Activated naive CD4-positive, alpha-beta T cell treated with anti-CD3 and anti-CD28 coated beads for 36 hours (primary cell): ENCODE results near the gene ZNF845. TPM values are rescaled to one million over a fixed set of nuclear protein-coding genes. Genes with fewer than 3 reads are reported as not detected.
A peak's percentile ranks its signal among the peaks of the same experiment; 100 is the strongest.
"Not testable (repeated sequence)": the region's sequence is repeated elsewhere in the genome, so short reads cannot be mapped to it uniquely, and the experiment has no call there.

Source experiments
- CTCF ChIA-PET: fragments of 350-600 bp; sonication (Branson Sonifier 250); formaldehyde crosslinking; loops from one replicate; lab custom pipeline; 2021; ENCODE audit warnings: antibody characterized with exemption; lab: Charles Lee
- DNase-seq: peaks from one replicate; pipeline ENCODE4 v3.0.0-alpha.2; 2020
- H3K27ac Mint-ChIP-seq: one replicate; pipeline ENCODE4 v1.8.0; 2021; ENCODE audit warnings: mild to moderate bottlenecking, mixed read lengths
- H3K27me3 Mint-ChIP-seq: one replicate; pipeline ENCODE4 v1.8.0; 2021; ENCODE audit warnings: low read depth, mixed read lengths
- H3K36me3 Mint-ChIP-seq: one replicate; pipeline ENCODE4 v1.8.0; 2021; ENCODE audit warnings: low read depth, mixed read lengths
- H3K4me1 Mint-ChIP-seq: one replicate; pipeline ENCODE4 v1.8.0; 2021; ENCODE audit warnings: low read depth, mixed read lengths
- H3K4me3 Mint-ChIP-seq: one replicate; pipeline ENCODE4 v1.8.0; 2021; ENCODE audit warnings: mild to moderate bottlenecking, moderate library complexity, mixed read lengths
- H3K9me3 Mint-ChIP-seq: one replicate; pipeline ENCODE4 v1.8.0; 2021; ENCODE audit warnings: mixed read lengths
- intact Hi-C: fragments of 100-400 bp; cut with micrococcal nuclease; formaldehyde crosslinking; loops from one replicate; pipeline ENCODE4 v1.15.1; 2023
- total RNA-seq, 2 experiments: library from RNA; stranded (reverse); gene quantifications; one replicate each; pipeline ENCODE4 v1.2.3, GENCODE V29; 2021

The ZNF845 gene
- 1 to 10 TPM; 4.3 to 4.5 TPM for total RNA-seq

- intact Hi-C loops = loop anchor here (1.0 to 10.0 kb wide), 3 partner anchors 32 to 139 kb away; partner anchors contain the start of genes ZNF525, ZNF665 and ZNF677
- peaks cover 6% of the 10 kb centered on the region for H3K27me3 Mint-ChIP-seq
- peaks cover 37% of the 10 kb centered on the region for H3K36me3 Mint-ChIP-seq
- DNase-seq = peak; percentile 97
- CTCF ChIA-PET = no interaction called here
- H3K27ac Mint-ChIP-seq = peak within 1 kb of the TSS; percentile 87
- H3K4me3 Mint-ChIP-seq = peak within 1 kb of the TSS; percentile 97
- peaks cover 13% of the 10 kb centered on the region for H3K4me1 Mint-ChIP-seq
- H3K9me3 Mint-ChIP-seq = peaks cover 25% of the 10 kb centered on the region
Observed at GRCh38 chr19:53333463-53334449, at the start of gene ZNF845. ZNF845 (plus strand) TSS chr19:53333749; CDS start chr19:53341308, 7,559 bp downstream.

- CTCF ChIA-PET = no interaction called here
- intact Hi-C loops = no loop called here
Observed at GRCh38 chr19:53285087-53285486, 48.5 kb upstream of the ZNF845 start.

GRCh38 chr19:53290758-53291549 is 42.6 kb upstream of the ZNF845 start:
- no peak for DNase-seq
- H3K4me1 Mint-ChIP-seq = no peaks in the 10 kb centered on the region
- peaks cover 16% of the 10 kb centered on the region for H3K36me3 Mint-ChIP-seq
- CTCF ChIA-PET = no interaction called here
- no peak overlapping the region for H3K4me3 Mint-ChIP-seq
- H3K27ac Mint-ChIP-seq = no peak overlapping the region
- peaks cover 49% of the 10 kb centered on the region for H3K9me3 Mint-ChIP-seq
- H3K27me3 Mint-ChIP-seq = no peaks in the 10 kb centered on the region
- intact Hi-C loops = no loop called here

More at GRCh38 chr19:53285087-53285486, 48.5 kb upstream of the ZNF845 start:
- no peaks in the 10 kb centered on the region for H3K27me3 Mint-ChIP-seq
- no peaks in the 10 kb centered on the region for H3K4me1 Mint-ChIP-seq
- DNase-seq = no peak
- H3K27ac Mint-ChIP-seq = no peak overlapping the region
- no peak overlapping the region for H3K4me3 Mint-ChIP-seq
- peaks cover 6% of the 10 kb centered on the region for H3K36me3 Mint-ChIP-seq
- peaks cover 17% of the 10 kb centered on the region for H3K9me3 Mint-ChIP-seq

GRCh38 chr19:53294786-53295441 is 38.6 kb upstream of the ZNF845 start:
- Mint-ChIP-seq H3K4me1 (no peaks in the 10 kb centered on the region), H3K36me3 (peaks cover 12% of the 10 kb centered on the region), H3K27ac (peak overlapping the region; percentile 63), H3K4me3 (no peak overlapping the region), H3K9me3 (peaks cover 49% of the 10 kb centered on the region), H3K27me3 (no peaks in the 10 kb centered on the region)
- CTCF ChIA-PET = no interaction called here
- DNase-seq = no peak
- intact Hi-C loops = no loop called here

GRCh38 chr19:53301341-53301740 is 32.2 kb upstream of the ZNF845 start:
- intact Hi-C loops = not testable (repeated sequence)

GRCh38 chr19:53308339-53308811 is 25.2 kb upstream of the ZNF845 start:
- Mint-ChIP-seq H3K36me3 (peaks cover 15% of the 10 kb centered on the region), H3K4me3 (no peak overlapping the region), H3K27ac (no peak overlapping the region), H3K27me3 (peaks cover 36% of the 10 kb centered on the region), H3K9me3 (peaks cover 36% of the 10 kb centered on the region), H3K4me1 (no peaks in the 10 kb centered on the region)
- DNase-seq = peak; percentile 8
- intact Hi-C loops = no loop called here
- CTCF ChIA-PET = no interaction called here

More at GRCh38 chr19:53301341-53301740, 32.2 kb upstream of the ZNF845 start:
- CTCF ChIA-PET, H3K4me3 Mint-ChIP-seq, H3K27me3 Mint-ChIP-seq, H3K27ac Mint-ChIP-seq, H3K36me3 Mint-ChIP-seq, DNase-seq, H3K4me1 Mint-ChIP-seq: not testable (repeated sequence)
- peaks cover 16% of the 10 kb centered on the region for H3K9me3 Mint-ChIP-seq

- H3K9me3 Mint-ChIP-seq = peaks cover 38% of the 10 kb centered on the region
- no peaks in the 10 kb centered on the region for H3K4me1 Mint-ChIP-seq
- DNase-seq = no peak
- no peak overlapping the region for H3K27ac Mint-ChIP-seq
- peaks cover 39% of the 10 kb centered on the region for H3K27me3 Mint-ChIP-seq
- CTCF ChIA-PET = no interaction called here
- intact Hi-C loops = no loop called here
- H3K36me3 Mint-ChIP-seq = peaks cover 18% of the 10 kb centered on the region
- H3K4me3 Mint-ChIP-seq = no peak overlapping the region
Observed at GRCh38 chr19:53311044-53311443, 22.5 kb upstream of the ZNF845 start.

- intact Hi-C loops = no loop called here
- Mint-ChIP-seq H3K36me3 (peaks cover 16% of the 10 kb centered on the region), H3K27me3 (peaks cover 31% of the 10 kb centered on the region), H3K4me1 (no peaks in the 10 kb centered on the region), H3K9me3 (peaks cover 38% of the 10 kb centered on the region), H3K27ac (no peak overlapping the region), H3K4me3 (no peak overlapping the region)
- CTCF ChIA-PET = no interaction called here
- DNase-seq = no peak
Observed at GRCh38 chr19:53311897-53312296, 21.7 kb upstream of the ZNF845 start.

- no peak overlapping the region for H3K27ac Mint-ChIP-seq
- H3K27me3 Mint-ChIP-seq = peaks cover 21% of the 10 kb centered on the region
- H3K4me1 Mint-ChIP-seq = peaks cover 7% of the 10 kb centered on the region
- intact Hi-C loops = no loop called here
- H3K4me3 Mint-ChIP-seq = peak overlapping the region; percentile 55
- H3K36me3 Mint-ChIP-seq = peaks cover 27% of the 10 kb centered on the region
- peak; percentile 25 for DNase-seq
- H3K9me3 Mint-ChIP-seq = peaks cover 27% of the 10 kb centered on the region
- CTCF ChIA-PET = no interaction called here
Observed at GRCh38 chr19:53328967-53329366, 4.6 kb upstream of the ZNF845 start.

GRCh38 chr19:53332484-53332883 is 1.1 kb upstream of the ZNF845 start:
- no peak for DNase-seq
- CTCF ChIA-PET = no interaction called here
- Mint-ChIP-seq H3K27me3 (peaks cover 16% of the 10 kb centered on the region), H3K4me3 (peak overlapping the region; percentile 60), H3K4me1 (peaks cover 15% of the 10 kb centered on the region), H3K9me3 (peaks cover 24% of the 10 kb centered on the region), H3K27ac (no peak overlapping the region), H3K36me3 (peaks cover 32% of the 10 kb centered on the region)
- intact Hi-C loops = loop anchor here (10.0 kb wide), 1 partner anchor 138 kb away; the partner anchor contains the start of gene ZNF665

GRCh38 chr19:53333066-53333462 is 485 bp upstream of the ZNF845 start:
- Mint-ChIP-seq H3K36me3 (peaks cover 34% of the 10 kb centered on the region), H3K27ac (peak overlapping the region; percentile 87), H3K9me3 (peaks cover 24% of the 10 kb centered on the region), H3K4me3 (peak overlapping the region; percentile 97), H3K4me1 (peaks cover 15% of the 10 kb centered on the region), H3K27me3 (peaks cover 12% of the 10 kb centered on the region)
- DNase-seq = peak; percentile 43
- intact Hi-C loops = loop anchor here (1.0 to 10.0 kb wide), 3 partner anchors 32 to 138 kb away; partner anchors contain the start of genes ZNF525, ZNF665 and ZNF677
- CTCF ChIA-PET = no interaction called here
